SHP77 (cell line): ENCODE measurements around the gene DGCR8.

ENCODE experiments used
- DNase-seq, 2 experiments: peaks; one replicate each; lab custom pipeline; 2025; lab: John Stamatoyannopoulos, UW

Gene DGCR8

GRCh38 chr22:20090730-20091240 is 10.7 kb downstream of the DGCR8 start:
- no peak for DNase-seq

GRCh38 chr22:20091690-20092476 is 11.8 kb downstream of the DGCR8 start:
- DNase-seq: no peak

- no peak for DNase-seq
Observed at GRCh38 chr22:20092477-20092854, 12.4 kb downstream of the DGCR8 start.

GRCh38 chr22:20093418-20094196 is 13.6 kb downstream of the DGCR8 start:
- no peak for DNase-seq

GRCh38 chr22:20094197-20094807 is 14.3 kb downstream of the DGCR8 start:
- DNase-seq: no peak

- no peak for DNase-seq
Observed at GRCh38 chr22:20095521-20095920, 15.5 kb downstream of the DGCR8 start.

- DNase-seq: no peak
Observed at GRCh38 chr22:20096574-20097420, 16.8 kb downstream of the DGCR8 start.

- no peak for DNase-seq
Observed at GRCh38 chr22:20099099-20099711, 19.2 kb downstream of the DGCR8 start.

GRCh38 chr22:20101638-20102037 is 21.6 kb downstream of the DGCR8 start:
- no peak for DNase-seq

GRCh38 chr22:20102203-20102780 is 22.3 kb downstream of the DGCR8 start:
- DNase-seq: no peak

GRCh38 chr22:20105456-20106204 is 25.6 kb downstream of the DGCR8 start:
- DNase-seq: no peak

- no peak for DNase-seq
Observed at GRCh38 chr22:20106205-20106848, 26.3 kb downstream of the DGCR8 start.

- no peak for DNase-seq
Observed at GRCh38 chr22:20106849-20107237, 26.8 kb downstream of the DGCR8 start.

GRCh38 chr22:20107471-20107901 is 27.4 kb downstream of the DGCR8 start:
- no peak for DNase-seq

GRCh38 chr22:20107951-20108756 is 28.1 kb downstream of the DGCR8 start:
- DNase-seq: no peak

- no peak for DNase-seq
Observed at GRCh38 chr22:20108757-20109230, 28.8 kb downstream of the DGCR8 start.

GRCh38 chr22:20109411-20110358 is 29.6 kb downstream of the DGCR8 start:
- no peak for DNase-seq
